K562 (cell line): ENCODE results near the gene DROSHA. TPM values are rescaled to one million over a fixed set of nuclear protein-coding genes. Genes with fewer than 3 reads are reported as not detected.
A peak's percentile ranks its signal among the peaks of the same experiment; 100 is the strongest.

Source experiments
- CHAMP1 ChIP-seq: fragments of 450-650 bp; IDR thresholded peaks from 2 replicates; pipeline ENCODE4 v1.6.1; 2016; ENCODE audit warnings: mild to moderate bottlenecking
- DMBX1 ChIP-seq: fragments of 250-450 bp; sonication (Bioruptor Pico); IDR thresholded peaks from 2 replicates; pipeline ENCODE4 v1.8.0; 2022; ENCODE audit warnings: inconsistent platforms, mild to moderate bottlenecking, moderate library complexity, borderline replicate concordance
- E2F6 ChIP-seq, 2 experiments: IDR thresholded peaks; 2 replicates each; pipeline ENCODE4 v1.6.1; 2011; ENCODE audit warnings: borderline replicate concordance in 1 of 2, control low read depth in 1 of 2, low read depth in 1 of 2, low read length in 1 of 2, mild to moderate bottlenecking in 1 of 2, mixed read lengths in 1 of 2, moderate library complexity in 1 of 2; ENCODE audit not compliant: insufficient read depth in 1 of 2, insufficient read length in 1 of 2, poor library complexity in 1 of 2, severe bottlenecking in 1 of 2; ENCODE audit errors: extremely low read depth in 1 of 2
- E2F8 ChIP-seq: fragments of 450-650 bp; IDR thresholded peaks from 2 replicates; pipeline ENCODE4 v1.7.1; 2018; ENCODE audit warnings: mild to moderate bottlenecking, low read depth; ENCODE audit not compliant: partially characterized antibody
- HMG20A ChIP-seq: fragments of 450-650 bp; formaldehyde crosslinking; conservative IDR thresholded peaks from 2 replicates; pipeline ENCODE4 v1.4.0; 2020; ENCODE audit warnings: mild to moderate bottlenecking, mixed read lengths
- NCOA6 ChIP-seq: fragments of 450-650 bp; IDR thresholded peaks from 2 replicates; pipeline ENCODE4 v1.6.1; 2017; ENCODE audit warnings: mild to moderate bottlenecking
- NKRF ChIP-seq: fragments of 450-650 bp; IDR thresholded peaks from 2 replicates; pipeline ENCODE4 v1.6.1; 2016; ENCODE audit warnings: borderline replicate concordance
- PBX2 ChIP-seq, 2 experiments: IDR thresholded peaks in 1 of 2; conservative IDR thresholded peaks in 1 of 2; 2 replicates each; pipeline ENCODE4 v1.6.1; 2016; ENCODE audit warnings: low read depth in 2 of 2, mild to moderate bottlenecking in 1 of 2, missing compliant biosample characterization in 1 of 2, missing genetic modification characterization in 1 of 2, moderate library complexity in 1 of 2
- RCOR1 ChIP-seq, 2 experiments: IDR thresholded peaks; 2 replicates each; pipeline ENCODE4 v1.6.1; 2012; ENCODE audit warnings: low read depth in 2 of 2, low read length in 2 of 2, borderline replicate concordance in 1 of 2, improper control_type of control experiment in 1 of 2
- ZBTB11 ChIP-seq, 3 experiments: fragments of 200-800 bp in 1 of 3; fragments of 250-450 bp in 1 of 3; fragments of 450-650 bp in 1 of 3; sonication (Bioruptor Pico) in 1 of 3; sonication (Bioruptor generic) in 1 of 3; formaldehyde crosslinking in 1 of 3; IDR thresholded peaks; 2 replicates each; pipeline versions ENCODE4 v1.6.1 to v1.8.0; 2016 to 2022; ENCODE audit warnings: mild to moderate bottlenecking in 2 of 3, missing genetic modification characterization in 2 of 3, missing compliant biosample characterization in 1 of 3, moderate library complexity in 1 of 3
- polyA plus RNA-seq, 8 experiments: library from polyadenylated mRNA; depleted of rRNA in 4 of 8; stranded (reverse) in 5 of 8; unstranded in 3 of 8; fragments of >200 nt; fragmentation: Nextera tagmentation in 2 of 8; fragmentation: Illumina TruSeq in 1 of 8; extraction: Ambion mirVana in 2 of 8; extraction: Trizol in 1 of 8; gene quantifications; 2 replicates each; pipeline versions ENCODE4 v1.2.1 to v1.2.3, GENCODE V29; 2011 to 2014; ENCODE audit warnings: inconsistent platforms in 1 of 8, missing spikeins in 1 of 8
- total RNA-seq, 7 experiments: library from RNA; depleted of rRNA in 6 of 7; stranded (reverse); fragments of >200 nt in 6 of 7; fragmentation: Illumina TruSeq in 2 of 7; extraction: Trizol in 2 of 7; gene quantifications; 2 replicates each; pipeline versions ENCODE4 v1.2.1 to v1.2.3, GENCODE V29; 2011 to 2021; ENCODE audit warnings: low replicate concordance in 1 of 7

The DROSHA gene
- total and polyA plus RNA-seq, 9 of the 15 experiments (the other 6 are each of a cell fraction or from before 2014, with no cell fraction given) = 52.5 to 109 (median 68.9) TPM

GRCh38 chr5:31531543-31531887 is 378 bp downstream of the DROSHA start (continued):
- TF ChIP-seq ZBTB11 (CRISPR knock-in tag; IDR thresholded peaks at IDR 0.05) = no peak
- no peak for TF ChIP-seq DMBX1 (CRISPR knock-in tag)
- TF ChIP-seq E2F6 (IDR thresholded peaks at IDR 0.05; ENCODE audit: borderline replicate concordance in 1 of 2, extremely low read depth in 1 of 2, insufficient read depth in 1 of 2, insufficient read length in 1 of 2, low read depth in 1 of 2, low read length in 1 of 2, poor library complexity in 1 of 2, severe bottlenecking in 1 of 2) = peak in 1 of 2 experiments; percentile 51
- TF ChIP-seq NCOA6 = no peak
- no peak for TF ChIP-seq PBX2 (CRISPR knock-in tag; IDR thresholded peaks at IDR 0.05; ENCODE audit: low read depth)
- TF ChIP-seq PBX2 (tag; conservative IDR thresholded peaks at IDR 0.05; ENCODE audit: low read depth) = no peak
- TF ChIP-seq CHAMP1 = no peak
- TF ChIP-seq NKRF = peak; percentile 62; the same call in 1 of the 2 replicates
- no peak for TF ChIP-seq E2F8
- no peak for TF ChIP-seq HMG20A (CRISPR knock-in tag)
- no peak for TF ChIP-seq RCOR1 (IDR thresholded peaks at IDR 0.05; ENCODE audit: borderline replicate concordance in 1 of 2, low read depth in 2 of 2, low read length in 2 of 2)
